Measurements from ENCODE around the gene USF2.

Gene USF2

DNA sequence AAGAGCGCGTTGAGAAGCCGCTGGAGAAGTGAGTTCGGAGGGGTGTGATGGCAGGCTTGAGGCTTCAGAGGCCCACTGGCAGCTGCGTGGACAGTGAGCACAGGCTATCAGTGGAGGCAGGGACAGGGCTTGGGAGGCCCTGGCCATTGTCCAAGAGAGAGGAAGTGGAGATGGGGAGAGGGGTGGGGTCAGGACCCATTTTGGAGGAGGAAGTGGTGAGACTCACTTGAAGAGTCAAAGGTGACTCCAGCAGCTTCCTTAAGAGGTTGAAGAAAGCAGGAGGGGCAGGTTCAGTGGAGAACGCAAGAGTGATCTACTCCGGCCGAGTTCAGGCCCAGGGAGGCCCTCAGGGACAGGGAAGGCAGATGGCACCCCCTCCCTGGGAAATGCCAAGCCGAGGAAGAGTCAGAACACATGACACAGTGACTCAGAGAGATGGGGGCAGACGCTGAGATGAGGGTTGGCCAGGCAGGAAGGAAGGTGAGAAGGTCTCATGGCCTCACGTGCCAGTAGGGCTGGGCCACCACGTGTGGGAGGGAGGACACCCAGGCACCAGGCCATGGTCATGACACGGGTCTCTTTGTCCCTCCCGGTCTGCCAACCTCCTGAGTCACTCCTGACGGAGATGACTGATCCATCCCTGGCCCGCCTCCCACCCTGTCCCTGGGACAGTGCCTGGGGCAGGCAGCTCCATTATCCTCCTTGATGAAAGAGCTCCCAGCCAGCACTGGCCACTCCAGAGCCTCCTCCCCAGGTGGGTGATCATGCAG lies 50.1 kb downstream of the USF2 start:
- DNase-seq = no peak

DNA sequence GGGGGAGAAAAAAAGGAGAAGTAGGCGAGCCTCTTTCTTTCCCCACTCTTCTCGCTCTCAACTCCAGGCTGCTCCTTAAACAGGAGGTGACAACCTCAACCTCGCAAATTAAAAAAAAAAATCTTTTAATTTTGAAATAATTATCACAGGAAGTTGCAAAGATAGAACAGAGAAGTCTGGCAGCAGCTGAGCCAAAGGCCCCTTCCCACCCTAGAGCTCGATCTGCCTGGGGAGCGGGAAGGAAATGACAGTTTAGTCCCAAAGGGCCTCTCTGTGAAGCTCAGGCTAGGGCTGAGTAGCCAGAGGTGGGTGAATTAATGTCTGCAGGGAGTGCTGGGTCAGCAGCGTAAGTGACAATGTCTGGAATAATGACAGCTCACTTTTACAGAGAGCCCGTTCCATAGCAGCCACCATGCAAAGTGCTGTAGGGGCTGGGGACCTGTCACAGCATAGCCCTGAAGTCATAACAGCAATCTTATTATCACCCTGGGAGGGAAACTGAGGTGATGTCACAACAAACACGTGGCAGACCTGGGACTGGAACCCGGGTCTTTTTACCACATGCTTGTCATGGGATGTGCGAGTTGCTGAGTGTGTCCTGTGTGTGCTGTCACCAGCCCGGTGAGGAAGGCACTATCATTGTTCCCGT lies 51.4 kb downstream of the USF2 start:
- no peak for DNase-seq

- no peak for DNase-seq
These were observed 52.5 kb downstream of the USF2 start for GRCh38 chr19:35321291-35321690.

DNA sequence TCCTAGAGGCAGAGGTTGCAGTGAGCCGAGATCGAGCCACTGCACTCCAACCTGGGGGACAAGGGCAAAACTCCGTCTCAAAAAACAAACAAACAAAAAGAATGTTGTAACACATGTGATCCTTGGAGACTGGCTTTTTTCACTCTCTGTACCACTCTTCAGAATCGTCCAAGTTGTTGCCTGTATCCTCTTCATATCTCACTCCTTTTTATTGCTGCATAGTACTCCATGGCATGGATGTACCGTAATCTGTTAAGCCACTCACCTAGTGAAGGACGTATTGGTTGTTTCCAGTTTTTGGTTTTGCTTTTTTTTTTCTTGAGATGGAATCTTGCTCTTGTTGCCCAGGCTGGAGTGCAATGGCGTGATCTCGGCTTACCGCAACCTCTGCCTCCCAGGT lies 53.3 kb downstream of the USF2 start:
- no peak for DNase-seq

DNA sequence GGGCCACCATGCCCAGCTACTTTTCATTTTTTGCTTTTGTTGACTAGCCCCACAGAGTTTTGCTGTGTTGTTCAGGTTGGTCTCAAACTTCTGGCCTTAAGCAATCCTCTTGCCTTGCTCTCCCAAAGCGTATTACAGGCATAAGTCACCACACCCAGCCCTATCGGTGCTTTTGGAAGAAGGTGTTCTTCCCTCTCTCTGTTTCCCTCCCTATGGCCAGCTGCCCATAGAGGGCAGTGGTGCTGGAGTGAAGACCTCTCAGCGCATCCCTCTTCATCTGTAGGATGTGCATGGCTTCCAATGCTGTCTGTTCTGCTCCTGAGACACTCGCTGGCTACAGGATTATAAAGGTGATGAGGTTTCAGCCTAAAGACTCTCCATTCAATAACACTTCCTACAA lies 58.9 kb downstream of the USF2 start:
- no peak for DNase-seq

DNA sequence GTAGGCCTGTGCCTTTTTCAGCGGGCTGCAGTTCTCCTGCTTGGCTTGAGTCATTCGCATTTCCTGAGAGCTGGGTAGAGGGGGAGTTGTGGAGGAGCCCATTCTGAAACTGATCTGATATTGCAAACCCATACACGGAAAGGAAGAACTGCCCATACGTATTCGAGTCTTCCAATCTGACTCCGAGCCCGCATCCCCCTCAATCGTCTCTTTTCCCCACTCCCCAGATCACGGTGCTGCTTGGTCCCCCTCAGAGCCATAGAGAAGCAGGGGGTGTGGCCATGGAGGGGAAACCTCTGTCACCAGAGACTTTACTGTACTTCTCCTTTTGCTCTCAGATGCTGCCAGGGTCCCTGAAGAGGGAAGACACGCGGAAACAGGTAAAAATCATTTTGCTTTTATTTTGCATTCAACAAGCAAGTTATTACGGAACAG lies 60.1 kb downstream of the USF2 start, which contains the start of gene CD22:
Gene CD22, plus strand, starts transcription at position 337 of the 435 bp plus-strand sequence. CDS start 2,854 bp downstream, outside the sequence.
- no peak for DNase-seq

DNA sequence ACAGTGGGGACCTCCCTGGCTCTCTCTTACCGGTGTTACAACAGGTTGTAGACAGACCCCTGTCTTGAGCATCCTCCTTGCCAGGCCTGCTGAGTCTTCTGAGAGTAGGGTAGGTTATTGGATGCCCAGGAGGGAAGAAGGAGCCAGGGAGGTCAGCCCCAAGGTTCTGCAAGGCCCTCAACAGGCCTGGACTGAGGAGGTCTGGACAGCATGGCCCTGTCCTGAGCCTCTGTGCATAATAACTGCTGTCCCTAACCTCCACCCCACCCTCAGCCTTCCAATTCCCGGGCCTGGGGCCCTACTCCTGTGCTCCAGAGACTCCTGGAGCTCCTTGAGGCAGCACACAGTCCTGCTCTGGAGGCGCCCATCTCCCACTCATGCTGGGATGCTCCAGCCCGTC lies 60.6 kb downstream of the USF2 start:
- no peak for DNase-seq
